HS-27A (cell line): ENCODE results near the gene TCF12.

Experiments
- DNase-seq: peaks from one replicate; pipeline ENCODE4 v3.0.0-alpha.2; 2012; ENCODE audit warnings: low read depth, missing footprints

TCF12 gene

GRCh38 chr15:57018151-57018550 is 99.7 kb downstream of the TCF12 start:
- no peak for DNase-seq

DNA sequence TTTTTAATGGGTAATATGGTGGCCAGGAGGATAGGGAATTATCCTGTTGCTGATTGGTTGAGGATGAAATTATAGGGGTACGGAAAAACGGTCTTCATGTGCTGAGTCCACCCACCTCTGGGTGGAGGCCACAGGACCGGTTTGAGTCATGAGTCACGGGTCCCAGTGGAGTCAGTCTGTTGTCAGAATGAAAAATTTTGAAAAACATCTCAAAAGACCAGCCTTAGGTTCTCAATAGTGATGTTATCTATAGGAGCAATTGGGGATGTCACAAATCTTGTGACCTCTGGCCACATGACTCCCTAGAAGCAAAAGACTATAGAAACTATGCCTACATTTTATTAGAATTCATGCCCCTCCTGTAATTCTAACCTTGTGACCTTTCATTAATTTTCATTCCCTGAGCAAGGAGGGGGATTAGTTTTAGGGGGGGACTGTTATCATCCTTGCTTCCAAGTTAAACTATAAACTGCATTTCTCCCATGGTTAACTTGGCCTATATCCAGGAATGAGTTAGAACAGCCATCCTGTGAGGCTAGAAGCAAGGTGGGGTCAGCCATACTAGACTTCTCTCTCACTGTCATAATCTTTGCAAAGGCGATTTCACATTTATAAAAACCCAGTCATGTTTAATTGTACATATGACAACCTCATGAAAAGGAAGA is 101.2 kb downstream of the TCF12 start:
- DNase-seq: no peak

DNA sequence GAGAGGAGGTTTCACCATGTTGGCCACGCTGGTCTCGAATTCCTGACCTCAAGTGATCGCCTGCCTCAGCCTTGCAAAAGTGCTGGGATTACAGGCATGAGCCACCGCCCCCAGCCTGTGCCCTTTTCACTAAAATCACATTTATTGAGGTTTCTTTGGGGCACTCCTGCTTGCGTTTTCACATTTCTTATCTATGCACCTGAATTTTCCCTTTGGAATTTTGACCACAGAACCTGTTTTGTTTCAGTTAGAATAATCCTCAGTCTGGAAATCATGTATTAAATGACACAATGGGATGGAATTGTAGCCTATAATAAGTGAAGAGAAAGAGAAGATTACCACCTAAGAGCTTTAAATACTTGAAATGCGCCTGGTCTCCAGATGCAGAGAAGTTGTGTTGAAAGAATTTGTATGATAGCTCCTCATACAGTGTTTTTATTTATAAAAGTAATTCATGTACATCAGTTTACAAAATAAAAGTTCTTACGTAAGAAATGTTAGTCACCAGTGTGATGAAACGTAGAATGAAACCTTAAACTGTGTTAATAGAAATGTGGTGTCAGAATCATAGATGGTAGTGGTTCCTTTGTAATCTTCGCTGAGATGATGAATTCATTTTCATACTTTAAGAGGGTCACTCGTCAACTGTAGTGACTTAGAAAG is 107.0 kb downstream of the TCF12 start:
- no peak for DNase-seq

DNA sequence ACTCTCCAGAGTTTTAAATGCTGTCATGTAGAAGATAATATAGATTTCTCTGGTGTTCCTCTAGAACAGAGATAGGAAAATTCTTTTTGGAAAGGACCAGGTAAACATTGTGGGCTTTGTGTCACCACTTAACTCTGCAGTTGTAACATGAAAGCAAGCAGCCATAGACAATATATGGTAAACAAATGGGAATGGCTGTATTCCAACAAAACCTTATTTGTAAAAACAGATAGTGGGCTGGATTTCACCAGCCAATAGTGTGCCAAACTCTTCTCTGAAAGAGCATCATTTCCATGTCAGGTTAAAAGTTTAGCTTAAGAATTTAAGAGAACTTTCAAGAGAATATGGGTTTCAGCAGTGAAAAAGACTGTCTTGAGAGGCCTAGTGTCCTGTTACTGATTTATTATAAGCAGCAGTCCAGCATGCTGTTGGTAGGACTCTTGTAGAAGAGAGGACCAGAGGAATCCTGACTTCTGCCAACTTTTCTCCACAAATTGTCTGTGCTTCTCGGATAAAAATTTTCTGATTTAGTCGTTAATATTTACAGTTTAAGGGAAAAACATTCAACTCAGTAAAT is 107.7 kb downstream of the TCF12 start:
- no peak for DNase-seq

GRCh38 chr15:57027596-57027995 is 109.2 kb downstream of the TCF12 start:
- no peak for DNase-seq

DNA sequence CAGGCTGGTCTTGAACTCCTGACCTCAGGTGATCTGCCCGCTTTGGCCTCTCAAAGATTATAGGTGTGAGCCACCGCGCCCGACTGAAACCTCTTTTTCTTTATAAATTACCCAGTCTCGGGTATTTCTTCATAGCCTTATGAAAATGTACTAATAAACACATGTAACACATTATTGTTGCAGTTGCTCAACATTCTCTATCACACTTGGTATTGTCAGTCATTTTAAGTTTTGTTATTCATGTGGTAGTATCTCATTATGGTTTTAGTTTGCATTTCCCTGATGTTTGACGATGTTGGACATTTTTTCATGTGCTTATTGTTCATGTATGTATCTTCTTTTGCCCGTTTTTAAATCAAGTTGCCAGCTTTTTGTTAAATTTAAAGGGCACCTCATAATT is 109.7 kb downstream of the TCF12 start:
- no peak for DNase-seq

GRCh38 chr15:57030011-57030410 is 111.6 kb downstream of the TCF12 start:
- DNase-seq: no peak

DNA sequence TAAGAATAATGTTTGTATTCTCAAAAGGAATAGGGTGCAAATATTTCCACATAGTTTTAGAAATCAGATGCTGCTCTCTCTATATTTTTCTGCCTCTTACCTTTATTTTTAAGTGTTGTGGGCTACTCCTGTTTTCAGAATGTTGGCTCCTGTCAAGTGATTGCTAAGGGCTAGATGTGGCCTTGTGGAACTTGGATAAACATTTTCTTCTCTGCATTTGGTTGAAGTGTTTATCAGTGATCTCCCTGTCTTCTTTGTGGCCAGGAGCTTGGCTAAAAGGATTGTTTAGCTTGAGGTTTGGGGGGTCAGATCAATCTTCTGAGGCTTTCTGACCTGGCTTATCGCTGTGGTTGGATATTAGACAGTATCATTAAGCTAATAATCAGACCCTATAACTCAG is 112.6 kb downstream of the TCF12 start:
- no peak for DNase-seq

DNA sequence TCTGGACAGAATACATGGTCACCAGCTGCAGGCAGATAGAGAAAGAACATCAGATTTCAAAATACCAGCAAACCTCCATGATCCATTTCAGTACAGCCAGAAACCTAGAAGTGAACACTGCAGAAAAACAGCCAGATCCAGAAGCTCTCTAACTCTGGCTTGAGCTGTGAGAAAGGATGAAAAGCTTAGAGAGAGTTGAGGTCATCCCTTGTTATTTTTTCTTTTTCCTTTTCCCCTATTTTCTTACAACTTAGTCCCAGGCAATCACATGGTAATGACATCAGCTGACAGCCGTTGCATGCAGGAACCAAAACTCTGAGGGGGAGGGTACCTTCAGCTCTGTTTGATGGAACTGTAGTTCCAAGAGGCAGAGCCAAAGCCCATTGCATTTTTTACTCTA is 113.2 kb downstream of the TCF12 start:
- DNase-seq: no peak

DNA sequence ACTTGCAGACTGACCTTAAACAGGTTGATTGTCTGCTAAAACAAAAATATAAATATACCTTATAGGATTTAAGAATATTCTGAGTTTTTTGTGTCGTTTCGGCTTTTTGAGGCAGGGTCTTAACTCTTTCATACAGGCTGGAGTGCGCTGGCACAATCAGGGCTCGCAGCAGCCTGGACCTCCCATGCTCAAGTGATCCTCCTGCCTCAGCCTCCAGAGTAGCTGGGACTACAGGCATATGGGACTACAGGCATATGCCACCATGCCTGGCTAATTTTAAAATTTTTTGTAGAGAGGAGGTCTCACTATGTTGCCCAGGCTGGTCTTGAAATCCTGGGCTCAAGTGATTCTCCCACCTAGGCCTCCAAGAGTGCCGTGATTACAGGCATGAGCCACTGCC is 113.9 kb downstream of the TCF12 start:
- DNase-seq: no peak

DNA sequence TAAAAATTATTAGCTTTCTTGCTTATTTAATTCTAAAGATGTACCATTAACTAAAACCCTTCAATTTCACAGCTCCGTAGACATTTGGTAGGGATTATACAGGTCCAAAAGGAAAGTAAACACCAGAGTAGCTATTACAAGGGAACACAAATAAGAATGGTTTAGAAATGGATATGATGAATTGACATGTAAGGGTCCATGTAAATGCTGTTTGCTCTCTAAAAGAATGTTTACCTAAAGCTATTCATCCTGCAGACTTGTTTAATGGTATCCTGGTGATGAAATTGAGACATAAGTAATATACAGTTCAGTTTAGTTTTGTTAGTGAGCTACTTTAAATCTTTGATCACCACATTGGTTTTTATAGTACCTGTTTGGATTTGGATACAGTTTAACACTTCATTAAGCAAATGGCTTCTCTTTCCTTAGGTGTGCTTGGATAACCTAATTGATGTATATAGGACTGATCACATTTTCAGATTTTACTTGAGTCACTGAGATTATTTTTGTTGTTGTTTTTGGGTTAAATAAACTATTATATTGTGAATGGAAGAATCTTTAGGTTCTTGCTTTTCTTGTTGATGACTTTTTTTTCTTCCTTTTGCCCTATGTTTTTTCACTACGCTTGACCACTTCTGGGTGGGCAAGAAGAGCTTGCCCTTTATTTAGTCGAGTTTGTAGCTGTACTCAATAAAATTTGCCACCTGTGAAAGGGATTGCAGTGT is 115.4 kb downstream of the TCF12 start:
- no peak for DNase-seq

DNA sequence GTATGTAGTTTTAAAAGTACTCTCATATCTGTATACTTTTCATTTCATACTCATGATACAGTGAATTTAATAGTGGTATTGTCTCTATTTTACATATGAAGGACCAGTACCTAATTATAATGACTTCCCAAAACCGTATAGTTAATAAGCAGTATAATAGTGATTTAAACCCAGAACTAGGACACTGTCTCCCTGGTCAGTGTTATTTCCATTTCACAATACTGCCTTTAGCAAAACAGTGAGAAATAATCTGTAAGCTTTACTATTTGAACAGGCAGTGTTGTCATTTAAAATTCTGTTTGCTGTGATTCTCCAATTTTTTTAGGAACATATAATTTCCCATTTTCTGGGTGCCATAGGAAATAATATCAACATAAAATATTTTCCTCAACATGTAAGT is 116.2 kb downstream of the TCF12 start:
- DNase-seq: no peak

DNA sequence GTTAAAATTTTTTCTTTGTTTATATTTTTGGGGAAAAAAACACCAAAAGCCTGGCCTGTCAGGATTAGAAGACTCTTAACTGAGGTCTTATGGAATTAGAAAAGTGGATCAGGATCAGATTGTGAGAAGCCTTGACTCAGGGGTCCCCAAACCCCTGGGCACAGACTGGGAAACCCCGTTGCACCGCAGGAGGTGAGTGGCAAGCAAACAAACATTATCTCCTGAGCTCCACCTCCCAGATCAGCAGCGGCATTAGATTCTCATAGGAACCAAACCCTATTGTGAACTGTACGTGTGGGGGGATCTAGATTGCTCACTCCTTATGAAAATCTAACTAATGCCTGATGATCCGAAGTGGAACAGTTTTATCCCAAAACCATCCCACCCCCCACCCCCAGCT is 117.2 kb downstream of the TCF12 start:
- no peak for DNase-seq

GRCh38 chr15:57036352-57036751 is 117.9 kb downstream of the TCF12 start:
- DNase-seq: no peak

- no peak for DNase-seq
These were observed 119.1 kb downstream of the TCF12 start for GRCh38 chr15:57037548-57037947.

DNA sequence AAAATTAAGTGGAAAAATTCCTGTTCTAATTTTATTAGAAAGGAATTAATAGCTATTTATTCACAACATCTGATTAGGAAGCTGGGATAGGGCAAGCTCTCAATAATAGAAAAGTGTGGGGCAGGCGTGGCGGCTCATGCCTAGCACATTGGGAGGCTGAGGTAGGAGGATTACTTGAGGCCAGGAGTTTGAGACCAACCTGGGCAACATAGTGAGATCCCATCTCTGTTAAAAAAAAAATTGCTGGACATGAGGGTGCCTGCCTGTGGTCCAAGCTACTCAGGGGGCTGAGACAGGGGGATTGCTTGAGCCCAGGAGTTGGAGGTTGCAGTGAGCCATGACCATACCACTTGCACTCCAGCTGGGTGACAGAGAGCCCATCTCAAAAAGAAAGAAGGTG is 119.6 kb downstream of the TCF12 start:
- no peak for DNase-seq

DNA sequence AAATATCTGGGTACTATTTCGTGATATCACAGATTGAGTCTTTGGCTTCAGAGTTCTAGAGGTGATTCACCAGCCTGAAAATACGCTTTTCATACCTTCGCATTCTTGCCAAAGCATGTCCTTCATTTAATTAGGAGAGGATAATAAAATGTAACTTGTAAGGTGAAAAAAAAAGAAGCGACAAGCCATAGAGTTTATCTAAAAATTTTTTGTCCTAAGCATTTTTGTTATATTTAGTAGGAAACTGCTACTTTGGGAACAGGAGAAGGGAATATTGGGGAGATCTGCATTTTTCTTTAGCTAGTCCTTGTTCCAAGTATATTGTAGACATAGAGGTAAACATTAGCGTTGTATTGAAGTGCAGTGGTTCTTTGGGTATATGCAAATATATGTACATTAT is 120.1 kb downstream of the TCF12 start:
- DNase-seq: no peak

GRCh38 chr15:57041416-57041815 is 123.0 kb downstream of the TCF12 start:
- no peak for DNase-seq

- DNase-seq: no peak
These were observed 125.7 kb downstream of the TCF12 start for GRCh38 chr15:57044072-57044702.

DNA sequence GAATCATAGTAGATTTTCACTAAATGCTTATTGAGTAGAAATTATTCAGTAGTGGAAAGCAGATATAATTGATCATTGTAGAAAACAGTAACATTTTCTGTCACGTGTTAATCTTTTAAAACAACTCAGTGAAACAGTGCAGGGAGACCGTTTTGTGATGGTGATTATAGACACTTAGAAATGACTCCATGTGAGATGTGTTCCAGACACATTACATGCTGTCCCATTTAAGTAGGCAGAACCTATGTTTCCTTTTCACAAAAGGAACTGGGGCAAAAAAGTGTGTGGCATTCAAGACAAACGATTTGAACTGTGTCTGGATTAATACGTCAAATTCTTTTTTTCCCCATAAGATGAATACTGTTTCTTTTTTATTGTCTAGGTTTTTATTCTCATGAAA is 126.5 kb downstream of the TCF12 start:
- DNase-seq: no peak

- no peak for DNase-seq
These were observed 127.4 kb downstream of the TCF12 start for GRCh38 chr15:57045741-57046382.

DNA sequence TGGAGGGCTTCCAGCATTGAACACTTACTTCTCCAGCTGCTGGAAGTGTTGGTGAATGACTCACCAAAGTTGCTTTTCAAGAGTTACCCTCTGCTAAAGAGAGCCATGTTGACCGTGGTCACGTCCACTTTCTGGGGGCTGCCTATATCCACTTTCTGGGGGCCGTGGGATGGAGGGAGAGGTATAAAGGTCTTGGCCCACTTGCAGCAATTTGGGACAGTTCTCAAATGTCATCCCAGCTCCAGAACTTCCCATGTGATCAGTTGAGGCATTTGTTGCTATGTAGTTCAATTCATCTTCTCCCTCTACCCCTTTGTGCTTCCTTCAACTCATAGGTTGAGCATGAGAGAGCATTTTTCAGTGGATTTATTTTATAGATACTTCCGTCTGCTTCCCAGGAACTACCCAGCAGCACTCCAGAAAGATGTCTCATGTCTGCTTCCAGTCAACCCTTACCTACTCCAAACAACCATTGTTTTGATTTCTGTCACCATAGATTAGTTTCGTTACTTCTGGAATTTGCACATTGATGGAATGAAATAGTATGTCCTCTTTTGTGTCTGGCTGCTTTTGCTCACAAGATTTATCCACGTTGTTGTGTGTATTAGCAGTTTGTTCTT is 130.6 kb downstream of the TCF12 start:
- no peak for DNase-seq
